Caco-2 (cell line): Measurements from ENCODE around the gene SLC30A10. TPM values are rescaled to one million over a fixed set of nuclear protein-coding genes. Genes with fewer than 3 reads are reported as not detected.
A peak's percentile ranks its signal among the peaks of the same experiment; 100 is the strongest.

Experiments
- BruUV-seq: library from RNA; stranded (reverse); fragments of 400-500 nt; replicated peaks from 2 replicates; lab custom pipeline; 2021; lab: Mats Ljungman, UMichigan
- CTCF ChIA-PET: fragments of 300-600 bp; sonication (Branson Sonifier 250); formaldehyde crosslinking; loops from one replicate; lab custom pipeline; 2022; ENCODE audit warnings: antibody characterized with exemption; lab: Charles Lee
- POLR2A ChIA-PET: fragments of 300-600 bp; sonication (Branson Sonifier 250); formaldehyde crosslinking; loops from one replicate; lab custom pipeline; 2022; ENCODE audit warnings: antibody characterized with exemption; lab: Charles Lee
- DNase-seq, 2 experiments: peaks; one replicate each; pipeline versions ENCODE4 v3.0.0 to v3.0.0-alpha.2; 2020 to 2022
- H3K27me3 ChIP-seq: replicated peaks from 2 replicates; pipeline ENCODE4 v1.6.0; 2011; ENCODE audit warnings: low read length; ENCODE audit not compliant: control insufficient read depth, insufficient read depth
- H3K36me3 ChIP-seq: 2 replicates; pipeline ENCODE4 v1.5.1; 2011; ENCODE audit warnings: low read length; ENCODE audit not compliant: control insufficient read depth, insufficient read depth
- H3K4me1 ChIP-seq: fragments of 250-450 bp; sonication (Bioruptor Pico); 2 replicates; pipeline ENCODE4 v1.5.1; 2020; ENCODE audit warnings: mild to moderate bottlenecking
- H3K4me3 ChIP-seq: 2 replicates; pipeline ENCODE4 v1.5.1; 2011; ENCODE audit warnings: low read depth, mild to moderate bottlenecking, control low read depth, low read length
- H3K9me3 ChIP-seq: fragments of 250-450 bp; sonication (Bioruptor Pico); 2 replicates; pipeline ENCODE4 v1.5.1; 2020; ENCODE audit warnings: mild to moderate bottlenecking, moderate library complexity
- H3K27ac Mint-ChIP-seq: one replicate; pipeline ENCODE4 v1.8.0; 2022; ENCODE audit warnings: mixed read lengths; ENCODE audit not compliant: unreplicated experiment
- H3K27me3 Mint-ChIP-seq: one replicate; pipeline ENCODE4 v1.8.0; 2022; ENCODE audit warnings: mixed read lengths; ENCODE audit not compliant: insufficient read depth, unreplicated experiment
- H3K36me3 Mint-ChIP-seq: one replicate; pipeline ENCODE4 v1.8.0; 2022; ENCODE audit warnings: mild to moderate bottlenecking, mixed read lengths; ENCODE audit not compliant: insufficient read depth, unreplicated experiment
- H3K4me1 Mint-ChIP-seq: one replicate; pipeline ENCODE4 v1.8.0; 2022; ENCODE audit warnings: low read depth, mixed read lengths; ENCODE audit not compliant: unreplicated experiment
- H3K4me3 Mint-ChIP-seq: one replicate; pipeline ENCODE4 v1.8.0; 2022; ENCODE audit warnings: mild to moderate bottlenecking, moderate library complexity, mixed read lengths; ENCODE audit not compliant: unreplicated experiment
- H3K9me3 Mint-ChIP-seq: one replicate; pipeline ENCODE4 v1.8.0; 2022; ENCODE audit warnings: mixed read lengths; ENCODE audit not compliant: unreplicated experiment
- CTCF ChIP-seq, 2 experiments: fragments of 200-600 bp in 1 of 2; IDR thresholded peaks; 1 replicate in 1 of 2; 2 replicates in 1 of 2; pipeline versions ENCODE4 v1.5.1 to v1.8.0; 2011 to 2022; ENCODE audit warnings: antibody characterized with exemption in 1 of 2, control low read depth in 1 of 2, inconsistent platforms in 1 of 2, low read depth in 1 of 2, low read length in 1 of 2, mild to moderate bottlenecking in 1 of 2, moderate library complexity in 1 of 2; ENCODE audit not compliant: insufficient read depth in 1 of 2, severe bottlenecking in 1 of 2, unreplicated experiment in 1 of 2
- intact Hi-C: fragments of 100-400 bp; cut with micrococcal nuclease; formaldehyde crosslinking; loops from one replicate; pipeline ENCODE4 v1.10.0; 2022; ENCODE audit not compliant: unreplicated experiment
- total RNA-seq: library from RNA; stranded (reverse); gene quantifications from 2 replicates; pipeline ENCODE4 v1.2.3, GENCODE V29; 2022

Gene SLC30A10
- total RNA-seq, 1 experiment from 2014 or later: 0.39 TPM

GRCh38 chr1:219917851-219918466 is 10.4 kb downstream of the SLC30A10 start:
- H3K27ac Mint-ChIP-seq: no peak overlapping the region
- POLR2A ChIA-PET: no interaction called here
- no peaks in the 10 kb centered on the region for H3K9me3 ChIP-seq

GRCh38 chr1:219917281-219917680 is 11.1 kb downstream of the SLC30A10 start:
- POLR2A ChIA-PET: no interaction called here
- Histone ChIP-seq H3K27me3 (no peaks in the 10 kb centered on the region), H3K36me3 (no peaks in the 10 kb centered on the region), H3K4me3 (no peak overlapping the region), H3K9me3 (no peaks in the 10 kb centered on the region), H3K4me1 (no peaks in the 10 kb centered on the region)
- DNase-seq: no peak
- Mint-ChIP-seq H3K4me3 (no peak overlapping the region), H3K36me3 (no peaks in the 10 kb centered on the region), H3K27me3 (no peaks in the 10 kb centered on the region), H3K9me3 (no peaks in the 10 kb centered on the region), H3K27ac (no peak overlapping the region), H3K4me1 (no peaks in the 10 kb centered on the region)
- CTCF ChIA-PET: no interaction called here
- BruUV-seq: no TSS peak
- no peak for TF ChIP-seq CTCF (IDR thresholded peaks at IDR 0.05; ENCODE audit: insufficient read depth in 1 of 2, low read depth in 1 of 2, low read length in 1 of 2, severe bottlenecking in 1 of 2, unreplicated experiment in 1 of 2)
- intact Hi-C loops: no loop called here

More at GRCh38 chr1:219917851-219918466, 10.4 kb downstream of the SLC30A10 start:
- no peaks in the 10 kb centered on the region for H3K9me3 Mint-ChIP-seq
- no peaks in the 10 kb centered on the region for H3K4me1 Mint-ChIP-seq
- no peaks in the 10 kb centered on the region for H3K27me3 ChIP-seq
- no peak overlapping the region for H3K4me3 ChIP-seq
- no TSS peak for BruUV-seq
- H3K36me3 Mint-ChIP-seq: no peaks in the 10 kb centered on the region
- no peaks in the 10 kb centered on the region for H3K4me1 ChIP-seq
- peak in 1 of 2 experiments; percentile 10 for DNase-seq
- no peak overlapping the region for H3K4me3 Mint-ChIP-seq
- TF ChIP-seq CTCF (IDR thresholded peaks at IDR 0.05; ENCODE audit: insufficient read depth in 1 of 2, low read depth in 1 of 2, low read length in 1 of 2, severe bottlenecking in 1 of 2, unreplicated experiment in 1 of 2): no peak
- H3K36me3 ChIP-seq: no peaks in the 10 kb centered on the region
- no peaks in the 10 kb centered on the region for H3K27me3 Mint-ChIP-seq
- CTCF ChIA-PET: no interaction called here
- intact Hi-C loops: no loop called here

- no peaks in the 10 kb centered on the region for H3K9me3 ChIP-seq
- H3K36me3 ChIP-seq: no peaks in the 10 kb centered on the region
- intact Hi-C loops: no loop called here
- H3K4me3 ChIP-seq: no peak overlapping the region
- Mint-ChIP-seq H3K27me3 (no peaks in the 10 kb centered on the region), H3K9me3 (no peaks in the 10 kb centered on the region), H3K36me3 (no peaks in the 10 kb centered on the region), H3K4me1 (no peaks in the 10 kb centered on the region), H3K27ac (no peak overlapping the region), H3K4me3 (no peak overlapping the region)
- H3K4me1 ChIP-seq: no peaks in the 10 kb centered on the region
- TF ChIP-seq CTCF (IDR thresholded peaks at IDR 0.05; ENCODE audit: insufficient read depth in 1 of 2, low read depth in 1 of 2, low read length in 1 of 2, severe bottlenecking in 1 of 2, unreplicated experiment in 1 of 2): no peak
- BruUV-seq: no TSS peak
- ChIA-PET POLR2A (no interaction called here), CTCF (no interaction called here)
- no peak for DNase-seq
- no peaks in the 10 kb centered on the region for H3K27me3 ChIP-seq
Measured at GRCh38 chr1:219916257-219916656, 12.1 kb downstream of the SLC30A10 start.
